ENCODE measurements around the gene ATR. TPM values are rescaled to one million over a fixed set of nuclear protein-coding genes. Genes with fewer than 3 reads are reported as not detected.

The ATR gene
- total and polyA plus RNA-seq, 10 of the 15 experiments (the other 5 are each of a cell fraction or from before 2014, with no cell fraction given): 21.0 to 41.5 (median 30.1) TPM

DNA sequence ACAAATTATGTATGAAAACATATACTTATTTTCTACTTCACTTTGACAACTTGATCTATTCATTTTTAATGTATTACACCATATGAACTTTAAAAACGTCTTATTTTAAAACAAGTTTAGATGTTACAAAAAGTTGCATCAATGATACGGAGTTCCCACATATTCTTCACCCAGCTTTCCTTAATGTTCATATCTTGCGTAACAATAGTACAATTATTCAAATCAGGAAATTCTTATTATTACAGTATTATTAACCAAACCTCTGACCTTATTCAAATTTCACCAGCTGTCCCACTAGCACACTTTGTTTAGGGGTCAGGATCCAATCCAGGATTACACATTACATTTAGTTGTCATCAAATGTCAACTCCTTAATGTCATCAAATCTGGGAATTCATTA, 117.8 kb downstream of the ATR start:
- CTCF ChIA-PET: no interaction called here
- BruUV-seq (replicated peaks): no TSS peak
- SMC1A ChIA-PET (ENCODE audit: uncharacterized antibody, unreplicated experiment): no interaction called here

DNA sequence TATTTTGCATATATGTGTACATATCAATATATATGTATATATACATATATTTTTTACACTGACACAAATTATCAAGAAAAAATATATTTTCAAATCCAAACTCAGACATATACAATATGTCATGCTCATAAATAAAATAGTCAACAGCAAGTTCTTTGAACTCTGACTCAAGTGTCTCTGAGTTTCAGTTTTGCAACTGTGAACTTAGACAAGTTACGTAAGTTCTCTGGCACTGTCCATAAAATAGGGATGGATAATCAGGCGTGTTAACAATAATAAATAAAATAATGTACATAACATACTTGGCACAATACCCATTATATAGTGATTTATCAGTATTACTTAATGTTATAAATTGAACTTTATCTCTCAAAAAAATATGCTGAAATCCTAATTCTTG, 118.6 kb downstream of the ATR start:
- Histone ChIP-seq H3K79me2 (ENCODE audit: control insufficient read depth, insufficient read depth, low read length) (no peaks in the 10 kb centered on the region), H3K36me3 (ENCODE audit: control insufficient read depth in 2 of 2, insufficient read depth in 2 of 2, low read length in 1 of 2) (peaks cover 0 to 3% of the 10 kb centered on the region in 2 experiments; a peak in 1 of 4 replicates), H3K4me1 (ENCODE audit: control insufficient read depth, insufficient read depth, low read length) (no peaks in the 10 kb centered on the region), H3K27ac (ENCODE audit: control insufficient read depth, insufficient read depth) (no peak overlapping the region), H3K9me3 (replicated peaks; ENCODE audit: control insufficient read depth, insufficient read depth, low read length) (no peaks in the 10 kb centered on the region), H2AFZ (ENCODE audit: control insufficient read depth, low read depth, low read length) (no peak overlapping the region), H3K9ac (ENCODE audit: control insufficient read depth, insufficient read depth, low read length) (no peak overlapping the region), H3K4me3 (no peak overlapping the region), H4K20me1 (ENCODE audit: control insufficient read depth, insufficient read depth) (no peaks in the 10 kb centered on the region), H3K4me2 (ENCODE audit: control insufficient read depth, insufficient read depth) (no peak overlapping the region), H3K27me3 (replicated peaks in 1 of 2; ENCODE audit: control insufficient read depth in 2 of 2, insufficient read depth in 2 of 2, low read length in 1 of 2) (no peaks in the 10 kb centered on the region)
- ChIA-PET POLR2A (no interaction called here), CTCF (no interaction called here), RAD21 (ENCODE audit: unreplicated experiment) (no interaction called here), SMC1A (ENCODE audit: uncharacterized antibody, unreplicated experiment) (no interaction called here)
- 100% methylated on average over 2 of the region's 2 CpGs for WGBS (ENCODE audit: insufficient coverage, insufficient replicate concordance, low lambda C conversion rate, missing lambda C conversion rate)
- DNase-seq (ENCODE audit: low read depth, low spot score) (no peak), ATAC-seq (no peak), FAIRE-seq (no peak)
- intact Hi-C loops (cut with micrococcal nuclease; ENCODE audit: unreplicated experiment) (no loop called here), in situ Hi-C loops (cut with MboI) (no loop called here)
- TF ChIP-seq ZNF24 (IDR thresholded peaks at IDR 0.05) (no peak), ZSCAN29 (IDR thresholded peaks at IDR 0.05) (no peak)
- BruUV-seq (replicated peaks): no TSS peak

More for the DNA sequence above, 117.8 kb downstream of the ATR start:
- no peak for FAIRE-seq
- ChIA-PET POLR2A (no interaction called here), RAD21 (ENCODE audit: unreplicated experiment) (no interaction called here)
- Histone ChIP-seq H3K27ac (ENCODE audit: control insufficient read depth, insufficient read depth) (no peak overlapping the region), H3K27me3 (replicated peaks in 1 of 2; ENCODE audit: control insufficient read depth in 2 of 2, insufficient read depth in 2 of 2, low read length in 1 of 2) (no peaks in the 10 kb centered on the region), H4K20me1 (ENCODE audit: control insufficient read depth, insufficient read depth) (no peaks in the 10 kb centered on the region), H3K4me3 (no peak overlapping the region), H3K4me2 (ENCODE audit: control insufficient read depth, insufficient read depth) (no peak overlapping the region), H3K4me1 (ENCODE audit: control insufficient read depth, insufficient read depth, low read length) (no peaks in the 10 kb centered on the region), H3K36me3 (ENCODE audit: control insufficient read depth in 2 of 2, insufficient read depth in 2 of 2, low read length in 1 of 2) (peaks cover 0 to 3% of the 10 kb centered on the region in 2 experiments; a peak in 1 of 4 replicates), H3K9ac (ENCODE audit: control insufficient read depth, insufficient read depth, low read length) (no peak overlapping the region), H3K9me3 (replicated peaks; ENCODE audit: control insufficient read depth, insufficient read depth, low read length) (no peaks in the 10 kb centered on the region), H3K79me2 (ENCODE audit: control insufficient read depth, insufficient read depth, low read length) (no peaks in the 10 kb centered on the region), H2AFZ (ENCODE audit: control insufficient read depth, low read depth, low read length) (no peak overlapping the region)
- ATAC-seq: no peak
- no peak for TF ChIP-seq ZNF622 (IDR thresholded peaks at IDR 0.05)
- TF ChIP-seq MEF2A (IDR thresholded peaks at IDR 0.05; ENCODE audit: insufficient read depth, low read depth, low read length): no peak
- intact Hi-C loops (cut with micrococcal nuclease; ENCODE audit: unreplicated experiment): no loop called here
- WGBS (ENCODE audit: insufficient coverage, insufficient replicate concordance, low lambda C conversion rate, missing lambda C conversion rate): 78% methylated on average over 3 of the region's 3 CpGs
- in situ Hi-C loops (cut with MboI): no loop called here
- no peak for DNase-seq (ENCODE audit: low read depth, low spot score)
